Pulmonary artery endothelial cell (primary cell): ENCODE results near the gene MTCH1. TPM values are rescaled to one million over a fixed set of nuclear protein-coding genes. Genes with fewer than 3 reads are reported as not detected.
"Not testable (repeated sequence)": the region's sequence is repeated elsewhere in the genome, so short reads cannot be mapped to it uniquely, and the experiment has no call there.

ENCODE experiments used
- DNase-seq: peaks from one replicate; pipeline ENCODE4 v3.0.0-alpha.2; 2011; ENCODE audit warnings: low read depth, low spot score
- total RNA-seq: library from RNA; depleted of rRNA; stranded (reverse); fragments of >200 nt; gene quantifications from 2 replicates; pipeline ENCODE4 v1.2.3, GENCODE V29; 2014

The MTCH1 gene
- total RNA-seq, 1 donor from 2014 or later, result 305 TPM

- DNase-seq, result no peak
Observed at GRCh38 chr6:36997811-36998722, 12.1 kb upstream of the MTCH1 start.

GRCh38 chr6:36990401-36990800 lies 4.4 kb upstream of the MTCH1 start:
- not testable (repeated sequence) for DNase-seq

- no peak for DNase-seq
Observed at GRCh38 chr6:36989264-36989663, 3.3 kb upstream of the MTCH1 start.

GRCh38 chr6:36986704-36987047 lies 680 bp upstream of the MTCH1 start:
- no peak for DNase-seq

GRCh38 chr6:36985417-36985807 lies 584 bp downstream of the MTCH1 start:
- no peak for DNase-seq

GRCh38 chr6:36984581-36985416 lies 1.2 kb downstream of the MTCH1 start:
- peak; percentile 36 for DNase-seq

GRCh38 chr6:36983538-36983937 lies 2.5 kb downstream of the MTCH1 start:
- DNase-seq, result no peak

GRCh38 chr6:36980876-36981619 lies 4.9 kb downstream of the MTCH1 start:
- no peak for DNase-seq

GRCh38 chr6:36980129-36980528 lies 5.9 kb downstream of the MTCH1 start:
- no peak for DNase-seq

GRCh38 chr6:36979347-36979742 lies 6.7 kb downstream of the MTCH1 start:
- DNase-seq, result no peak

- no peak for DNase-seq
Observed at GRCh38 chr6:36978421-36979346, 7.3 kb downstream of the MTCH1 start.

- no peak for DNase-seq
Observed at GRCh38 chr6:36977470-36977941, 8.5 kb downstream of the MTCH1 start.

GRCh38 chr6:36976931-36977330 lies 9.1 kb downstream of the MTCH1 start:
- DNase-seq, result no peak

GRCh38 chr6:36976509-36976908 lies 9.5 kb downstream of the MTCH1 start:
- DNase-seq, result no peak

GRCh38 chr6:36976007-36976264 lies 10.1 kb downstream of the MTCH1 start:
- DNase-seq, result no peak

GRCh38 chr6:36975231-36976006 lies 10.6 kb downstream of the MTCH1 start:
- no peak for DNase-seq

- no peak for DNase-seq
Observed at GRCh38 chr6:36973647-36974046, 12.3 kb downstream of the MTCH1 start.

- no peak for DNase-seq
Observed at GRCh38 chr6:36973190-36973589, 12.8 kb downstream of the MTCH1 start.

- DNase-seq, result no peak
Observed at GRCh38 chr6:36971921-36972673, 13.9 kb downstream of the MTCH1 start.
